GM21515 (cell line): ENCODE measurements around the gene POMZP3.
A peak's percentile ranks its signal among the peaks of the same experiment; 100 is the strongest.
"Not testable (repeated sequence)": the region's sequence is repeated elsewhere in the genome, so short reads cannot be mapped to it uniquely, and the experiment has no call there.

Experiments
- ATAC-seq: cut with Tn5 transposase; IDR thresholded peaks from one replicate; pipeline ENCODE4 v1.9.1; 2021; ENCODE audit not compliant: unreplicated experiment

The POMZP3 gene

DNA sequence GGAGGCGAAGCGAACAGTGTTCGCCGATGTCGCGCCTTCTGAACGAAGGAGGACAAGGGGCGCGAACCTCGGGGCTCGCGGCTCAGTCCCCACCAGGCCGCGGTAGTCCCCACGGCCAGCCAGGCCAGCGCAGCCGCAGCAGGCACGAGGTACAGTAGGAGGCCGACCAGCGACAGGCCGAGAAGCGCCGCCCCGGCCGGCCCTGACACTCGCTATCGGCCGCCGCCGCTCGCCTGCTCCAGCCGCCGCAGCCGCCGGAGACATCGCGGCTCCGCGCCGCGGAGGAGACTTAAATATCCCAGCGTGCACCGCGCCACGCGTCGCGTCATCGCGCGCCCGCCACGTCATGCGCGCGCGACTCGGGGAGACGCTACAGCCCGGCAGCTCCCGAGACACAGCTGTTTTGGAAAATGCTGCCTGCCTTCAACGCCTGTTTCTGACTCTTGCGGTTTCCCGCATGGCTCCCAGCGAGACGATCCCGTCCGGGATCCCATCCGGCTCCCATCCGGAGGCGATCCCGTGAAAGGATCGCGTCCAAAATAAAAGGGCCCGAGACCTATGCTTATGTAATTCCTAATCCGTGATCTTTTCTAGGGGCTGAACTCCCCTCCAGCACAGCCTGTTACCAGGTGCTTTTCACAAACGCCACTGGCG lies at the start of gene POMZP3:
TSS of gene POMZP3 (minus strand) at position 291 of the 654 bp plus-strand sequence. CDS start 1,215 bp downstream, outside the sequence.
- peak; percentile 88 for ATAC-seq

DNA sequence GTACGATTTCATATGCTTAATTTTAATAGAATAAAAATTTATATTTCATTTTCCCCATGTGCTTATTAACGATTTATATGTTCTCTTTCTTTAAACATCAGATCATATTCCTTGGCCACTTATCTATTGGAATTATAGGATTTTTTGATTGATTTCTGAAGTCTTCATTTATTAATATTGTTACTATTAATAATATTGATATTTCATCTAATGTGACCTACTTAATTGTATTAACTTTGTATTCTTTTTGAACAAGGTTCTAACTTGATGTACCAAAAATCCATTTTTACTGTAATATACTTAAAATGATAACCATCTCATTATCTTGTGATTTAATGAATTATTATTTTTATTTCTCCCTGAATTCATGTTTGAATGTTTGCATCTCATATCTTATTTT lies 48.7 kb upstream of the POMZP3 start:
- ATAC-seq, result not testable (repeated sequence)

DNA sequence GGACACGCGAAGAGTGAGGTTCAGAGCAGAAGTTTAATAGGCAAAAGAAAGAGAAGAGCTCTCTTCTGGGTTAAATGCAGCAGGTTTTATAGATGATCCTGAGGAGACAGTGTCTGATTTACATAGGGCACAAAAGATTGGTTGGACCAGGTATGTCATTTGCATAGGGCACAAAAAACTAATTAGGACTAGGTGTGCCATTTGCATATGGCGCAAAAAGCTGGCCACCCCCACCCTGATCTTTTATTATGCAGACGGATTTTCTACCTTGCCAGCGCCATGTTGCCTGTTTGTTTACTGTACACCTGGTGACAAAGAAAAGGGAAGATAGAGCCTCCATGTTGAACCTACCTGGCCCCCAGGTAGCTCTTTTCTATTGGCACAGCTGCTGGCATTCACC lies 46.3 kb upstream of the POMZP3 start:
- not testable (repeated sequence) for ATAC-seq

DNA sequence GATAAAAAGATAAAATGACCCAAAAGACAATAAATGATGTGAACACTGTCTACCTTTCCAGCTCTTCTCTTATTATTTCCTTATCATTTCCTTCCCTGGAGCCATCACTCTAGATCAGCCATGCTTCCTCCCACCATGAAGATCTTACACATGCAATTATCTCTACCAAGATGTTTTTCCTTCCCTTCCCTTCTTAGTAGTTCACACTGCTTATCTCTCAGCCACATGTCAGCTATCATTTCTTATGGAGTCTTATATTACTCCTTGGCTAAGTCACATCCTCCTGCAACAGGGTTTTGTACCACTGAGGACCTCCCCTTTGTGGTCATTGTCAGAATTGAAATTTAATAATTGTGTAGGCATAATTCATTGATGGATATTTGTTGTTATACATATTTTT lies 32.1 kb upstream of the POMZP3 start:
- not testable (repeated sequence) for ATAC-seq

DNA sequence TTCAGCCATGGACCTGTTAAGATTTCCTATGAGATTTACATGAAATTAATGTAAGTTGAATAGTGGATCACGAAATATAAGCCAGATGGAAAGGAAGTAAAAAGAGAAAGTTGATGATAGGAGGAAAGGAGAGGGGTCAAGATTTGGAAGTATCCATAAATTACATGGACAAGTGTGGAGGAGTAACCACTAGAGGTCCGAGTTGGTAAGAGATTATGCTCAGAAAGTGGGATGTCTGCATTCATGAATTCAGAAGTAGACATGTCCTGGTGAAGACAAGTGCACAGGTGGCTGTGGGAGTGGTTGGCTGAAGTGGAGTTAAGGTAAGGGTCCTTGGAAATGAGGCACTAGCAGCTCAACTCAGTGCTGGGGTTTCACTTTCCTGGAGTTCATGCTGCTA lies 29.3 kb upstream of the POMZP3 start:
- ATAC-seq, result not testable (repeated sequence)

DNA sequence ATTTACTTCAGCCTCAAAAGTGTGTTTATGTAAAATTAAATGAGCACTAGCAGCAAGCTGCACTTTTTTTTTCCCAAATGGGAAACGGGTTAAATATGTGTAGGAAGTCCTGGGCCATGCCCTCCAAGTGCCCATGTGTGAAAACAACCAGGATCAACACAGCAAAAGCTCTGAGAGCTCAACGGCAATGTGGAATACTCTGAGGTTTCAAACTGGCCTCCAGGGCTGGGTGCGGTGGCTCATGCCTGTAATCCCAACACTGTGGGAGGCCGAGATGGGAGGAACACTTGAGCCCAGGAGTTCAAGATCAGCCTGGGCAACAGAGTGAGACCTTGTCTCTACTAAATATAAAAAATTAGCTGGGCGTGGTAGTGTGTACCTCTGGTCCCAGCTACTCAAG lies 15.5 kb upstream of the POMZP3 start:
- ATAC-seq, result not testable (repeated sequence)

DNA sequence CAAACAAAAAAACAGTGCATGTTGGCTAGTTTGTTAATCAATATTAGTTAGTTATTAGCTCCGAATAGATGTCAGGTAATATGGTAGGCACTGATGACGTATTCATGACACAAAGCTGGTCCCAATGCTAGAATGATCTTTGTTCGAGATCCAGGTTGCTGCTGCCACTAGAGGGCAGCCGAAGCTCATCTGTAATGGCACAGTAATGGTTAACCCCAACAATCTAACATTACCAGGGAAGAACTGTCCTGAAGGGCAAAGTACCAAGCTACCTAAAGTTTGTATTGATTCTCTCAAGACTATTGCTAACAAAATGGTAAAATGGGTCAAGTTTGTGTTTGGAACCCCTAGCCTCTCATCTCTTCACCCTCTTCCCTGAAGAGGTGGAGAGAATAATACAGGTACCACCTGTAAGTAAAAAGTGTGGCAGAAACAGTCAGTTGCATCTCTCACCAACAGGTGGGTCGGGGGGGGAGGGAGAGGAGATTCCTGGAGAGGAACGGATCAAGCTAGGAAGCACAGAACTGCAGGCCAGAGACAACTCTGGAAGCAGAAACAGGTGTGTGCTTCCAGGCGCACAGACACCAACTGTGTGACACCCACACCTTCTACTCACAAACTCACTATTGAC lies 10.1 kb upstream of the POMZP3 start:
- peak; percentile 85 for ATAC-seq

DNA sequence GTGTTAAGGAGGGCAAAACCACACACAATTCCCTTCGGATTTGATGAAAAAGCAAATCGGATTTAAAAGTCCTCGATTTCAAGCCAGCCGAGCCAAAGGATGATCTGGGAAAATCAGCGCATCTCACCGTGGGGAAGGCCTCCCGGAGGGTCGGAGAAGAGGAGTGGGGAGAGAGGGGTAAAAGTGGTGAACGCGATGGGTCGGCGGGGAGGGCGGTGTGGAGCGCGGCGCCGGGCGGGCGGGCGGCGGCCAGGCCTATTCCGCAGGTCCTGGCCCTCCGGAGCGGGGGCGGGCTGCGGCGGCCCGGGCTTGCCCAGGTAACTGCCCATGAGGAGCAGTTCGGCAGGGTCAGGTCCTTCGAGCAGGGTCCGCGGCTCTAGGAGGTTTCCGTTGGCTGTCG lies 498 bp downstream of the POMZP3 start:
- peak; percentile 25 for ATAC-seq

DNA sequence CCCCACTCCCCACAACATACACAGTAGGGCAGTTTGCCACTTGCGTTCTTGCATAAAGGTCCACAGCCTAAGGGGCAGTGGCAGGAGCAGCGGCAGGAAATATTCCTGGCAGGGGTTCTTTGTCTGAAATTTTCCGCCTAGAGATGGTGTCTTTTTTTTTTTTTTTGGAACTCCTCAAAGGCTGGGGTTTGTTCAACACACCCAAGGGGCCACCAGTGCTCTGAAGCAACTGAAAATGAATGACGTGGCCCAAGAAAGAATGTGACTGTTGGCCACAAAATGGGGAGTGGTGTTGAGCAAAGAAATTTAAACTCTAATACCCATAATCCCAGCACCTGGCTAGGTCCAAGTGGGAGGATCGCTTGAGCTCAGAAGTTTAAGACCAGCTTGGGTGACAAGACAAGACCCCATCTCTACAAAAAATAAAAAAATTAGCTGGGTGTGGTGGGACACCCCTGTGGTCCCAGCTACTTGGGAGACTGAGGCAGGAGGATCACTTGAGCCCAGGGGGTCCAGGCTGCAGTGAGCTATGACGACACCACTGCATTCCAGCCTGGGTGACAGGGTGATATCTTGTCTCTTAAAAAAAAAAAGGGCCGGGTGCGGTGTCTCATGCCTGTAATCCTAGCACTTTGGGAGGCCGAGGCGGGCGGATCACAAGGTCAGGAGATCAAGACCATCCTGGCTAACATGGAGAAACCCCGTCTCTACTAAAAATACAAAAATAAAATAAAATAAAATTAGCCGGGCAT lies 7.5 kb downstream of the POMZP3 start:
- ATAC-seq, result not testable (repeated sequence)

DNA sequence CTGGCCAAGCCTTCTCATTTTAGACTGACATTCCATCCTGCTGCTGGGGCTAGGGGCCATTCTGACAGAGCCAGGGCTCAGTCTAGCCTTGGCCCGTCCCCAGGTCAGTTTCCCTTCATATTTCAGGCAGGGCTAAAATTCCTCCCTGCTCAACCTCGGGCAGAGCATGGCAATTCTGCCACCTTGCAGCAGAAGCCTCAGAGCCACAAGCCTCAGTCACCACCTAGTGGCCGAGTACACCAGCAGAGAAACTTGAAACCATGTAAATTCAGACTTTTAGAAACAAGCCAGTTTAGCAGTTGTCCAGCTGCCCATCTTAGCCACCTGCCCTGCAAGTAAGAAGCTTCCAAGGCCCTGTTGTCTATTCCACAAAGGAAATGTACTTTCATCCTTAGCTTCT lies 13.3 kb downstream of the POMZP3 start:
- not testable (repeated sequence) for ATAC-seq

DNA sequence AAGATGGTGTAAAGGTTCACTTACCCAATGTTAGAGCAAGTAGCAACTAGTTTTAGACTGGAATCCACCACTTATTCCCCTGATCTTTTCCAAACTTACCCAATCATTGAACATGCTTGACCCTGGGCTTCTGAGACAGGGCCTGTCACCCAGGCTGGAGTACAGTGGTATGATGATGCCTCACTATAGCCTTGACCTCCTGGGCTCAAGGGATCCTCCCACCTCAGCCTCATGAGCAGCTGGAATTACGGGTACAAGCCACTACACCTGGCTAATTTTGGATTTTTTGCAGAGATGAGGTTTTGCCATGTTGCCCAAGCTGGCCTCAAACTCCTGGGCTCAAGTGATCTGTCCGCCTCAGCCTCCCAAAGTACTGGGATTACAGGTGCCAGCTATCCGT lies 14.8 kb downstream of the POMZP3 start:
- ATAC-seq, result not testable (repeated sequence)

DNA sequence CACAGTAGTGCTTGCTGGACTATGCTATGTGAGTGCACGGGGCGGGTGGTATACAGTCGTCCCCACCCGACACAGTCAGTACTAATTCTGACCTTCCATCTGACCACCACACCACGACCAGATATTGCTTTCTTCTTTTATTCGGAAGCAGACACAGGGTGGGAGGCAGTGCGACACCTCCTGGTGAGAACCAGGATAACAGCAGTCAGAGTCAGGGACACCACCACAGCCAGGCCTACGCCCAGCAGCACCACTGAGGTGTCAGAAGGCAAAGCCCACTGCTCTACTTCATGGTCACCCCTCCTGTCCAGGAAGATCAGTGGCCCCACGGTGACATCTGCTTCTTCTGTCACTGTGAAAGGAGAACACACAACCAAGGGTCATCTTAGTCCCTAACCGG lies 17.2 kb downstream of the POMZP3 start:
- peak; percentile 37 for ATAC-seq

DNA sequence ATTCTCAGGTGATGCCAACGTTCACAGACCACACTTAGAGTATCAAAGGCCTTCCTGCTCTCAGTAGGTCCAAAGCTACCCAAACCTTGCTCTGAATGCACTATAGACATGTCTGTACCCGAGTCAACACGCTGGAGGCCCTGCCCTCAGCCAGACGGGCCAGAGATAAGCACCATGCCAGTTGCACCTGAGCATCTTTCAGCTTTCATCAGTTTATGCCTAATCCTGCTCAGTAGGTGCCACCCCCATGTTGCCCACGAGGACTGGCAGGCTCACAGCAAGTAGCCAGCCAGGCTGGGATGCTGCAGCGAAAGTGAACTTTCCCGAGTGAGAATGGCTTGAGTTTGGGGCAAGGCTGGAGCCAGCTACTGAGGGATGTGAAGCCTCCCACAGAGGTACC lies 18.6 kb downstream of the POMZP3 start:
- not testable (repeated sequence) for ATAC-seq

DNA sequence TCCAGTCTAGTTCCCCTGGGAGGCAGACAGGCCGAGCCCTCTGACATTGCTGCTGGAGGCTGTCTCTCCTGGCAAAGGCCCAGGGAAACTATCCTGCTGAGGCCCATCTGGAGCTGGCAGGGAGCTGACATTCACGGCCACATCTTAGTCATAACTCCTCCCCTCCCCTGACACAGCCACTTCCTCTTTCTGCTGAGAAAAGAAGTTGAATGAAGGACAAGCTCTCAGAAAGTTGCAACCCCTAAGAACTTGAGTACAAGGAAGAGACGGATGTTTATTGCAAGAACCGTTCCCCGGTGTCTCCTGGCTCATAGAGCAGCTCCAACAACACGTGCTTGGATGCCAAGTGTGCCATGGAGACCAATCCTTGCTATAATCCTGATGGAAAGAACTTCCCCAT lies 21.1 kb downstream of the POMZP3 start:
- ATAC-seq, result peak; percentile 93

DNA sequence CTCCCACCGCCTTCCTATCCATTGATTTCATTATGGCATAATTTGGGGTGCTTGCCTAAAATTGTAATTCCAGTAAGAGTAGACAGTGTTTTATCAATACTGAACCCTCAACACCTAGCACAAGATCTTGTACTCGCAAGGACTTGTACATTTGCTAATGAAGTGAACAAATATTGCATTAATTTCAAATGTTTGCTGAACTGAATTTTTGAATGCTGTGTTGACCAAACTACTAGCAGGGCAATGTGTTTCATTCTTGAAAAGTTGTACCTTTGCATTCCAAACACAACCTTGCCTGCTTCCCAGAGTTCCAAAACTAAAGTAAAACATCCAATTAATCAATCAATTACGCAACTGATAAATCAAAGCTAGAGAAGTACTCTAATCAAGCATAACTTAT lies 26.4 kb downstream of the POMZP3 start:
- not testable (repeated sequence) for ATAC-seq

DNA sequence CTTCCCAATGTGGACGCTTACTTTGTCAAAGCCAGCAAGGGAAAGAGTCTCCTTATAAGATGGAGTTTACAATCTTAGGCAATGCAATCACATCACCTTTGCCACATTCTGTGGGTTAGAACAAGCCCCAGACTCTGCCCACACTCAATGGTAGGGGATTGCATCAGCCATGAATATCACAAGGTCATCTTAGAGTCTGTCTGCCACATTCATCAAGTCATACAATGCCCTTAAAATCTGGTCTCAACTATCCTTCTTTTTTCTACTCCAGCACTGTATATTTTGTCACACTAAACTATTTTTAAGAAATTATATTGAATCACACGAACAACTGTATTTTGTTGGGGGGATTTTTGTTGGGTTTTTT lies 27.0 kb downstream of the POMZP3 start:
- not testable (repeated sequence) for ATAC-seq

DNA sequence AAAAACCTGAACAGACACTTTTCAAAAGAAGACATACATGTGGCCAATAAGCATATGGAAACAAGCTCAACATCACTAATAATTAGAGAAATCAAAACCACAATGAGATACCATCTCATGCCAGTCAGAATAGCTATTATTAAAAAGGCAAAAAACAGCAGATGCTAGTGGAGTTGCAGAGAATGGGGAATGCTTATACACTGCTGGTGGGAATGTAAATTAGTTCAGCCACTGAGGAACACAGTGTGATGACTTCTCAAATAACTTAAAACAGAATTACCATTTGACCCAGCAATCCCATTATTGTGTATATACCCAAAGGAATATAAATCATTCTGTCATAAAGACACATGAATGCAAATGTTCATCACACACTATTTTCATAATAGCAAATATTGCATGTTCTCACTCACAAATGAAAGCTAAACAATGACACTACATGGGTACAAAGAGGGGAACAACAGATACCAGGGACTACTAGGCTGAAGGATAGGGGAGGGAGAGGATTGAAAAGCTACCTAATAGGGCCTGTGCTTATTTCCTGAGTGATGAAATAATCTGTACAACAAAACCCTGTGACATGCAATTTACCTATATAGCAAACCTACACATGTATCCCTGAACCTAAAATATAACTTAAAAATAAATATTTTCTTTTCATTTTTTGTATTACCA lies 28.4 kb downstream of the POMZP3 start:
- ATAC-seq, result not testable (repeated sequence)

DNA sequence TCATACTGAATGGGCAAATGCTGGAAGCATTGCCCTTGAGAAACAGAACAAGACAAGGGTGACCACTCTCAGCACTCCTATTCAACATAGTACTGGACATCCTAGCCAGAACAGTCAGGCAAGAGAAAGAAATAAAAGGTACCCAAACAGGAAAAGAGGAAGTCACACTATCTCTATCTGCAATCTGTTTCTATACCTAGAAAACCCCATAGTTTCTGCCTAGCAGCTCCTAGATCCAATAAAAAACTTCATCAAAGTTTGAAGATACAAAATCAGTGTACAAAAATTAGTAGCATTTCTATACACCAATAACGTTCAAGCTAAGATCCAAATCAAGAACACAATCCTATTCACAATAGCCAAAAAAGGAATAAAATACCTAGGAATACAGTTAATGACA lies 29.8 kb downstream of the POMZP3 start:
- not testable (repeated sequence) for ATAC-seq

DNA sequence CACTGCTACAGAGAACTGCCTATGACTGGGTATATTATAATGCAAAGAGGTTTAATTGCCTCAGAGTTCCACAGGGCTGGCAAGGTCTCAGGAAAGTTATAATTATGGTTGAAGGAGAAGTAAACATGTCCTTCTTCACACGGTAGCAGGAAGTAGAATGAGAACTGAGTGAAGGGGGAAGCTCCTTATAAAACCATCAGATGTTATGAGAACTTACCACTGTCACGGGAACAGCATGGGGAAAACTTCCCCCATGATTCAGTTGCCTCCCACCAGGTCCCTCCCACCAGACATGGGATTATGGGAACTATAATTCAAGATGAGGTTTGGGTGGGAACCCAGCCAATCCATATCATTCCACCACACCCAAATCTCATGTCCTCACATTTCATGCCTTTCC lies 34.4 kb downstream of the POMZP3 start:
- ATAC-seq, result not testable (repeated sequence)

DNA sequence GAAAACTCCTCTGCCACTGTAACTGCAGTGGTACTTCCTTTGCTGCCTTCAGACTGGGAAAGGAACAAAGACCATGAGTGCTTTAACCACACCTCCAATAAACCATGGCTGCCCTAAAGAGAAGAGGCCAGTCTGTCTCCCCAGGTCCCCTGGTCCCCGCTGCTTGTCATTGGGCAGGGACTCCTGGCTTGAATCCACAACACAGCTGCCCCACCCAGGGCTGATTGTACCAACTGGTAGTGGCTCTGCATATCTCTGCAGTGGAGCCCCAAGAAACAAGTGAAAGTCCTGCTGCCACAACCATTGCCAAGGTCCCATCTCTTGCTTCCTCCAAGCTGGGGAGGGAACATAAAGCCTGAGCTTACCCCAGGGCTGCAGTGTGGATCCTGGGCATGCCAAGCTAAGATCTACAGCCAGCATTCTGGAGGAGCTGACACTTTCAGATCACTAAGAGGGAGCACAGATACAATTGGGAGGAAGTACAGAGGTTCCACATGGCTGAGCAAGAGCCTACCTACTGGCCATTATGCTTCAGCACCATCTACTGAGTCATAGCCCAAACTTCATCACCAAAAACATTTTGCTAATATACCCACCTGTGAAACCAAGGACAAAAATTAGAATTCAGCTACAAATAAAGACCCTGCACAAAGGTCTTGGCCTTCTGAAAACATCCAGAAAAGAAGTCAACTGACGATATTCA lies 35.3 kb downstream of the POMZP3 start:
- peak; percentile 64 for ATAC-seq

DNA sequence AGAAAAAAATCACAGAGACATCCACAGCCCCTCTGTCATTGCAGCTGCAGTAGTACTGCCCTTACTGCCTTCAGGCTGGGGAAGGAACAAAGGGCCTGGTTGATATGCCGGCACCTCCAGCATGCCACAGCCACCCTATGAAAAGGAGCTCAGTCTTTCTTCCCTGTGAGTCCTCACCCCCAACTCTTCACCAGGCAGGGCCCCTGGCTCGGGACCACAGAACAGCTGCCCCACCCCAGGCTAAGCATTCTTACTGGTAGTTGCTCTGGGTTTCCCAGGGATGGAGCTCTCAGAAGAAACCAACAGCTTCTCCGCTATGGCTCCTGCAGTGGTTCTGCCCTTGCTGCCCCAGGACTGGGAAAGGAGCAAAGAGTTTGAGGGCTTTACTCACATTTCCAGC lies 36.0 kb downstream of the POMZP3 start:
- ATAC-seq, result not testable (repeated sequence)
